Measurements from ENCODE around the gene RNF225.
A peak's percentile ranks its signal among the peaks of the same experiment; 100 is the strongest.
"Not testable (repeated sequence)": the region's sequence is repeated elsewhere in the genome, so short reads cannot be mapped to it uniquely, and the experiment has no call there.

RNF225 gene

DNA sequence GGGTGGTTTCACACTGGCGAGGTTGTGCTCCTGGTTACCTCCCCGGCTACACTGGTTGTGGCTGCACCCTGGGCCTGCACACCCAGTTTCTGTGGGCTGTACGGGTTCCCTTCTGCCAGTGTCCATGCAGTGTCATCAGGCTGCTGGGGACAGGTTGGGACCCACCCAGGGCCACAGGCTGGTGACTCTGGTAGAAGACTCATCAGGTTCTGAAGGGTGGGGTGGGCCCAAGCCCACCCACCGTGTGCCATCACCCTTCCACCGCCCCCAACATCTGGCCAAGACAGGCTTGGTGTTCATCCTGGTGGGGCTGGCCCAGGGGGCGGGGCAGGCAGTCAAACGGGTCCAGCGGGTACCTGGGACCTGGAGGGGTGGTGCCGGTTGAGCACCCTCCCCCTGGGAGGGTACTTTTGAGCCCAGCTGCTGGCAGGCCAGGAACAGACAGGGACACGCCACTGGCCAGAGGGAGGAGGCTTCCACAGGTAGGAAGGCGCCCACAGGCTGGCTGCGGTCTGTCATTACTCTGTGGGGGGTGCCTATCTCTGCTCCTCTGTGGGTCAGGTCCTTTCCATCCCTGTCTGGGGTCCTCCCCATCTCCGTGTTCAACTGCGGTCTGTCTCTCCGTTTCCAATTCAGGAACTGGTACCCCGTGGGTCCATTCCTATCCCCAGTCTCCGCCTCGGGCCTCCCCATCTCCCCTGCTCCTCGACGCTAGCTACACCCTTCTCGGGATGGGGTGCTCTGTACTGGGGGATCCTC lies at the start of gene RNF225:
Gene RNF225, plus strand, starts transcription at position 437 of the 759 bp plus-strand sequence. CDS start 434 bp downstream, outside the sequence.
- no peak for DNase-seq (ENCODE audit: extremely low read depth in 1 of 2, low read depth in 1 of 2)

DNA sequence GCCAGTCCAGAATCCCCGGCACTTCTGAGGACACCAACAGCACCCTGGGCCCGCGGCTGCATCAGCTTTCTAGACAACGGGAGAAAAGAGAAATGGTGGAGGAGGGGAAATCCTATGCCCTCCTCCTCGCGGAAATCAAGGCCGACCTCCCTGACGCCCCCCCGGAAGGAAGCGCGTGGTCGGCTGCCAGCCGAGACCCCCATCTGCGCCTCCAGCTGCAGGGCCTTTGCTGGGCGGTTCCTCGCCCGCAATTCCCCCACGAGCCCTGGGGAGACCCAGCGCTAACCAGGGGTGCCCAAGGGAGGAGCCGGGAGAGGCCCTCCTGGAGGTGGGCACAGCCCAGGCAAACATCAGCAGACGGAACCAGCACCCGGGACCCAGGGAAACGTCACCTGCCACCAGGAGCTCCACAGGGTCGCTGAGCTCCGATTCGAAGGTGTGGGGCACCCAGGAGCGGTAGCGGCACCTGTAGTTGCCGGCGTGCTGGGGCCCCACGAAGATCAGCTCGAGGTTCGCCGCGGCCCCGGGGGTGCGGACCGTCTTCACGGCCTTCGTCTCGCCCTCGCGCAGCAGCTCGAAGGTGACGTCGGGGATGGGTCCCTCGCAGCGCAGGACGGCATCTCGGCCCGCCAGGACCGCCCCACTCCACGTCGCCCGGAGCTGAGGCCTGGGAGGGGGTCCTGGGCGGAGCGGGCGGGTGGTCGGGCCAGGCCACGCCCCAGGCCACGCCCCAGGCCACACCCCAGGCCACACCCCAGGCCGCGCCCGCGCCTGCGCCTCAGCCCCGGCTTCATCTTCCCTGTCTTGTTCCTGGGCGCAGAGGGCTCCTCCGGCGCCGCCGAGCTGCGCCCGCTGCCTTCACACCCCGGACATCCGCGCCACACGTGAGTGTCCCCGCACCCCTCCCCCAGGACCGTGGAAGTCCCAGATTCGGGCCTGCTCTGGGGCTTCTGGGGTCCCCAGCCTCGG lies 48.2 kb upstream of the RNF225 start:
- peak in 1 of 2 donors; percentile 60 for DNase-seq (ENCODE audit: extremely low read depth in 1 of 2, low read depth in 1 of 2)

GRCh38 chr19:58348080-58348479 lies 47.4 kb upstream of the RNF225 start:
- not testable (repeated sequence) for DNase-seq (ENCODE audit: extremely low read depth in 1 of 2, low read depth in 1 of 2)

- no peak for DNase-seq (ENCODE audit: extremely low read depth in 1 of 2, low read depth in 1 of 2)
Observed at GRCh38 chr19:58349590-58349989, 45.9 kb upstream of the RNF225 start.

DNA sequence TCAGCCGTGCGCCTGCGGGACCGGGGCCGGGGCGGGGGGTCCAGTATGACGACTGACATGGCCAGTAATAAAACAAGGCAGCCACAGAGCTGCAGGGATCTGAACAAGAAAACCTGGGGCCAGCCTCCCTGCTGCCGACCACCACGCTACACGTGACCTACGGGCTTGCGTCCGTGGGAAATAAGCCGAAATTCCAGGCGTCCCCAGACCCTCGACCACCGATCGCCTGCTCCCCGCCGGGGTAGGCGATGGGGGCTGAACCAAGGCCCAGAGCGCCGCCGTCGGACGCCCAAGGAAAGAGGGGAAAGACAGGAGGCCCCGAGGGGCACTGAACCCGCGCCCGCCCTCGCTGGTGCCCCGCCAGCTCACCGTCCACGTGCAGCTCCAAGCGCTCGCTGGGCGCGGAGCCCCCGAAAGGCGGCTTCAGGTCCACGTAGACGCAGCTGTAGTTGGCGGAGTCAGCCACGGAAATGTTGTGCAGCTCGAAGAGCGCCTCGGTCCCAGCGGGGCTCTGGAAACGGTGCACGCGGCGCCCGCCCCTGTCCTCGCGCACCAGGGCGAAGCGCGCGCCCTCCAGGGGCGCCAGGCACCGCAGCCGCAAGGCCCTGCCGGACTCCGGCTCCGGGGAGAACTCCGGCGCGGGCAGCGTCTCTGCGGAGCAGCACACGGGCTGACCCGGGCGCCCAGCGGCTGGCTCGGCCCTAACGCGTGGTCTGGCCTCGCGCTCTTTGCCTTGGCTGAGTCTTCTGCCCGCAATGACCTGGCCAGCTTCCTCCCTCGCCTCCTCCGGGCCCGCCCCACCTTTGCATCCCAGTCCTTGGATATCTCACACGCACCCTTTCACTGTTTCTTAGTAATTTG lies 45.2 kb upstream of the RNF225 start:
- DNase-seq (ENCODE audit: extremely low read depth in 1 of 2, low read depth in 1 of 2), result no peak

DNA sequence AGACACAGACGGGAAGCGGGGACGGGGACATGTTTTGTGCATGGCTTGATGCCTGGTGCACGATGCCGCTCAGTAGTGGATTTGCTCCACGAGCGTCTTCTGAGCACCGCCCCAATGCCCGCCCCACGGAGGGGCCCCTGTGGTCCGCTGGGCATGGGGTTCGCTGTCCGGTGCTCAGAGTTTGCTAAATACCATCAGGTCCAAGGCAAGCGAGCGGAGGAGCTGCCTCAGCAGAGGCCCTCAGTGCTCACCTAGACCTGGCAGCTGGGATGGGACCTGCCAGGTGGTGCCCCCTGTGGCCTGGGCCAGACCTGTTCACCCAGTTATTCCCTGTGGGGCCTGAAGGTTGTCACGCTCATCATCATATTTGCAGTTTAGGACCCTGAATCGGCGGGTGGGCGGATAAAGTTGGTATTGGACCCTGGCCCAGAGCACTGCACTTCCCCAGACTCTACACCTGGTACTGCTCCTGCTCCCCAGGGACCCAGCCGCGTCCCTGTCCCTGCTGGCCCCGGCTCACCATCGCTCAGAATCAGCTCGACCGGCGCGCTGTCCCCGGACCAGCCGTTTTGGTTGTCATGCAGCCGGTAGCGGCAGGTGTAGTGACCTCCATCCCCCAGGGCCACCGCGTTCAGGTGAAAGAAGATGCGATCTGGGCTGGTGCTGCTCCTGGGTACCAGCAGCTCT lies 44.4 kb upstream of the RNF225 start:
- no peak for DNase-seq (ENCODE audit: extremely low read depth in 1 of 2, low read depth in 1 of 2)

DNA sequence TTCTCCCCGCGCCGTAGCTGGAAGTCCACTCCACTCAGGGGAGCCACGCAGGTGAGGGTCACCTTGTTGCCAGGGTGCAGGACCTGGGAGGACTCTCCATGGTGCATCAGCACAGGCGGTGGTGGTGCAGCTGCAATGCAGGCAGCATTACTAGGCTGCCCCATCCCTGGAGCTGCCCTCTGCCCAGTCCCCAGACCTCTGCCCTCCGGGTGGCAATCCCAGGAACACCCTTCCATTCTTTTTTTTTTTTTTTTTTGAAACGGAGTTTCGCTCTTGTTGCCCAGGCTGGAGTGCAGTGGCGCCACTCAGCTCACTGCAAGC lies 43.9 kb upstream of the RNF225 start:
- DNase-seq (ENCODE audit: extremely low read depth in 1 of 2, low read depth in 1 of 2), result no peak

DNA sequence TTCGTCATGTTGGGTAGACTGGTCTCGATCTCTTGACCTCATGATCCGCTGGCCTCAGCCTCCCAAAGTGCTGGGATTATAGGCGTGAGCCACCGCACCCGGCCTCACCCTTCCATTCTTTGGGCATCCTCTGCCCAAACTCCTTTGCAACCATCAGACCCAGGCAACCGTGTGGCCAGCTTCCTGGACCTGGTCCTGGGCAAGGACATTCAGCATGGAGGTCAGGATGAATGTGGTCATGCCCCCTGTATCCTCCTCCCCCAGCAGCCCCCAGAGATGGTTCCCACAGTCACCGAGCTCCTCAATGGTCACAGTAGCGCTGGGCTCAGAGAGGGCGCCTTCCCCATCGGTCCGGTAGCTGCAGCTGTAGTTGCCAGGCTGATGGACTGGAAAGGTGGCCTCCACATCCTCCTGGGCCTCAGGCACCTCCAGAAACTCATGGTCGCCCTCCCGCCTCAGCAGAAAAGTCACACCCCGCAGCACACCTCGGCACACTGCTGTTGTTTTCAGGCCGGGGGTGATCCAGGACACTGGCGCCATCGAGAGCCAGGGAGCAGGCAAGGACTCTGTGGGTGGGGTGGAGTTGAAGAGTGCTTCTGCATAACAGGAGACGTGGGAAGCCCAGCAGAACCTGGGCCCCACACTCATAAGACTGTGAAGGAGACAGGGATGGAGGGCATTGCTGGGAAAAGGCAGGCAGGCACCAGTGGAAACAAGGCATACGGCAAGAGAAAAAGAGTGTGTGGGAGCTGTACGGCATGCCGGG lies 43.3 kb upstream of the RNF225 start:
- DNase-seq (ENCODE audit: extremely low read depth in 1 of 2, low read depth in 1 of 2), result no peak

- no peak for DNase-seq (ENCODE audit: extremely low read depth in 1 of 2, low read depth in 1 of 2)
Observed at GRCh38 chr19:58352760-58353671, 42.4 kb upstream of the RNF225 start, which contains the start of gene A1BG. TSS of gene A1BG (minus strand) at chr19:58353492. CDS start at chr19:58353437, 55 bp downstream.

DNA sequence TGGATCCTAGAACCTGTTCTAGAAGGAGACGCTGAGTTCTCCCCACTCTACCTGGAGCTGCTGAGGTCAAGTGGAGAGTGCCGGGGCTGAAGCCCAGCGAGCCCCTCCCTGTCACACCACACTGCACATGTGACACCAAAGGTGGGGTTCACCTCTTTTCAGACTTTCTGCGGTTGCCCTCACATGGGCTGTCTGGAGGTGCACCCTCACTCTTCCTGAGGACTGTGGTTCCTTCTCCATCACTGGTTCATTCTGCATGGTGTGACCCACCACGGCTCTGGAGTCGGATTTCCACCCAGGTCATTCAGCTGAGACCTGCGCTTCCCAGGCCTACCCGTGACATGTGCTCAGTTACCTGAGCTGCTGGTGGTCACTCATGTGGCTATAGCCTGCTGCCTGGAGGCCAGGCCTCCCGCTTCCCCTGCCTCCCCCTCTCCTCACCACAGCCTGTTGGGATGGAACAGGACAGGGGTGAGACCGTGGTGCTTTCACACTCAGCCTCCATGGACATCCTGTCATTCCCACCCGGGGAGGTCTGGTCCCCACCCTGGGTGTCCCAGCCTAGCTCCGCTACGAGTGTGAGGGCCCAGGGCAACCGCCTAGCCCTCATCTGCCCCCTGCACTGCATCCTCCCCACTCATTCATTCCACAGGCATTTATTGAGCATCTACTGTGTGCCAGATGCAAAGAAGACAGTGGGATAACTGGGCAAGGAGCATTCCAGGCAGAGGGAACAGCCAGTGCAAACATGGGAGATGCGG lies 41.6 kb upstream of the RNF225 start:
- DNase-seq (ENCODE audit: extremely low read depth in 1 of 2, low read depth in 1 of 2), result no peak

DNA sequence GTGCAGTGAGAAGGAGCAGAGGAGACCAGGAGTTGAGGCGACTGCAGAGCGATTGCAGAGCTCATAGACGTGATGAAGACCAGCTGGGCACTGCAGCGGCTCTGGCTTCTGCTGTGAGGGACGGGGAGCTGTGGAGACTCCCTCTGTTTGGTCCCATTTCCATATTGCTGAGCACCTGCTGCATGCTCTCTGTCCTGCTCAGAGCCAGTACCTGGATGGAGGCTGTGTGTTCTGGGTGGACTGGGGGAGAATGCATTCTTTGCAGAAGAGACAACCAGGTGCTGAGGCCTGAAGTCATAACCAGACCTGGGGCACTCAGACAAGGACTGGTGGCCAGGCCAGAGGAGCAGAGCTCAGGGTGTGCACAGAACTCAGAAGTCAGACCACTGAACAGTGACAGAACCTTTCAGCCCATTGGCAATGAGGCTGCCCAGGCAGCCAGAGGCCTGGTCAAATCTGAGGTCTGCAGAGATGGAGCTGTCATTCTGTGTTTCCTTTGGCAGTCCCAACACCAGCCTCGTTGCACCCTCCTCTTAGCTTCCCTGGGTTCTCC lies 40.9 kb upstream of the RNF225 start:
- DNase-seq (ENCODE audit: extremely low read depth in 1 of 2, low read depth in 1 of 2), result no peak

GRCh38 chr19:58355215-58355796 lies 40.1 kb upstream of the RNF225 start:
- DNase-seq (ENCODE audit: extremely low read depth in 1 of 2, low read depth in 1 of 2), result no peak

DNA sequence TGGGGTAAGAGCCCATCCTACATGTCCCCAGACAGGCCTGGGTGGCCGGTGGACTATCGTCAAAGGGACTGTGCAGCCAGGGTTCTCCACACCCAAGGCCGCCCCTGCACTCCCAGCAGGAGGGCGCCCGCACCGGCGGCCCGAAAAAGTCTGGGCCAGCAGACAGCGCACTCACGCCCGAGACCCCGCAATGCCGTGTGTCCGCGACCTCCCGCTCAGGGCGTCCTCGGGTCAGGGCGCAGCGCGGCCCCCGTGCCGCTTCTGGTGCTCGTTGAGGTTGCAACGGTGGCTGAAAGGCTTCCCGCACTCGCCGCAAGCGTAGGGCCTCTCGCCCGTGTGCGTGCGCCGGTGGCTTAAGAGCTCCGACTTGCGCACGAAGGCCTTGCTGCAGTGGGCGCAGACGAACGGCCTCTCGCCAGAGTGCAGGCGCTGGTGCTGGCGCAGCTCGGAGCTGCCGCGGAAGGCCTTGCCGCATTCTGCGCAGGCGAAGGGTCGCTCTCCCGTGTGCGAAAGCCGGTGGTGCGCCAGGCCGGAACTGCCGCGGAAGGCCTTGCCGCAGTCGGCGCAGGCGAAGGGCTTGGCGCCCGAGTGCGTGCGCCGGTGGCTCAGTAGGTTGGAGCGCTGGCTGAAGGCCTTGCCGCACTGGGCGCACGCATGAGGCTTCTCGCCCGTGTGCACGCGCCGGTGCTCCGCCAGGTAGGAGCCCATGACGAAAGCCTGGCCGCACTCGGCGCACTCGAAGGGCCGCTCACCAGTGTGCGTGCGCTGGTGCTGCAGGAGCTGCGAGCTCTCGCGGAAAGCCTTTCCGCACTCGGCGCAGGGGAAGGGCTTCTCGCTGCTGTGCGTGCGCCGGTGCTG lies 39.3 kb upstream of the RNF225 start:
- DNase-seq (ENCODE audit: extremely low read depth in 1 of 2, low read depth in 1 of 2), result no peak

DNA sequence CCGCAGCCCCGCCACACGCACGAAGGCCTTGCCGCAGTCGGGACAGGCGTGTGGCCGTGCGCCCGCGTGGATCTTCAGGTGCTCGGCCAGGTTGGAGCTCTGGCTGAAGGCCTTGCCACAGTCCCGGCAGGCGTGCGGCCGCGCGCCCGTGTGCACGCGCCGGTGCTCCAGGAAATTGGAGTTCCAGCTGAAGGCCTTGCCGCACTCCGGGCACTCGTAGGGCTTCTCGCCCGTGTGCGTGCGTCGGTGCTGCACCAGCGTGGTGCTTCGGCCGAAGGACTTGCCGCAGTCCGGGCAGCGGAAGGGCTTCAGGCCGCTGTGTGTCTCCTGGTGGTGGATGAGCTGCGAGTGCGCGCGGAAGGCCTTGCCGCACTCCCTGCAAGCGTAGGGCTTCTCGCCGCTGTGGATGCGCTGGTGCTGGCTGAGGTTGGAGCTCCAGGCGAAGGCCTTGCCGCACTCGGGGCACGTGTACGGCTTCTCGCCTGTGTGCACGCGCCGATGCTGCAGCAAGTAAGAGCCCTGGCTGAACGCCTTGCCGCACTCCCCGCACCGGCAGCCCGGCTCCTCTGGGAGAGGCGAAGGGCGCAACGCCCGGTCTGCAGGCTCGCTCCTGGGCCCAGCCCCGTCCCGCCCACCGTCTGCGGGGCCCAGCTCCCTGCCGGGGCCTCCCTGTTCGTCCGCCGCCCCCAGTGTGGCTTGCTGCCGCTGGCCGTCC lies 38.5 kb upstream of the RNF225 start:
- DNase-seq (ENCODE audit: extremely low read depth in 1 of 2, low read depth in 1 of 2), result no peak

GRCh38 chr19:58357481-58358145 lies 37.8 kb upstream of the RNF225 start:
- DNase-seq (ENCODE audit: extremely low read depth in 1 of 2, low read depth in 1 of 2), result no peak

Data from activated CD8-positive, alpha-beta memory T cell treated with anti-CD3 and anti-CD28 coated beads for 1 hour (primary cell).